K562 (cell line): ENCODE measurements around the gene TMEM229B. TPM values are rescaled to one million over a fixed set of nuclear protein-coding genes. Genes with fewer than 3 reads are reported as not detected.

Experiments used
- ATAC-seq: fragments of 200-7000 bp; cut with Tn5 transposase; 3 replicates; pipeline ENCODE4 v1.9.1; 2020; ENCODE audit warnings: moderate library complexity
- BruUV-seq: library from RNA; stranded (reverse); fragments of 400-500 nt; replicated peaks from 2 replicates; lab custom pipeline; 2021; lab: Mats Ljungman, UMichigan
- CTCF ChIA-PET: fragments of 300-600 bp; formaldehyde crosslinking; extraction: SDS; loops from one replicate; lab custom pipeline; 2021; ENCODE audit warnings: low intra/inter-chr PET ratio; lab: Yijun Ruan, JAX
- POLR2A ChIA-PET: fragments of 300-600, 350-650 bp; sonication (Branson Sonifier 250); formaldehyde crosslinking; extraction: SDS; loops from one replicate; lab custom pipeline; 2021; ENCODE audit warnings: antibody characterized with exemption, inconsistent platforms; lab: Yijun Ruan, JAX
- DNase-seq, 4 experiments: peaks; one replicate each; pipeline versions ENCODE4 v3.0.0 to v3.0.0-alpha.2; 2011 to 2018; ENCODE audit warnings: low spot score in 3 of 4, mixed read lengths in 3 of 4; ENCODE audit errors: extremely low read depth in 1 of 4
- FAIRE-seq: peaks from 2 replicates; lab custom pipeline; 2011; peaks lifted over from hg19 to GRCh38; lab: Jason Lieb, UNC
- H2AFZ ChIP-seq: 2 replicates; pipeline ENCODE4 v1.6.0; 2011; ENCODE audit warnings: low read depth, low read length, control low read depth, inconsistent platforms
- H3K27ac ChIP-seq: fragments of 200-600 bp; 3 replicates; pipeline ENCODE4 v1.8.0; 2011; ENCODE audit warnings: low read depth, mild to moderate bottlenecking, control low read depth, inconsistent platforms, low read length, moderate library complexity, mixed read lengths; ENCODE audit errors: extremely low read depth
- H3K27me3 ChIP-seq, 2 experiments: fragments of 300-600 bp in 1 of 2; 2 replicates in 1 of 2; 3 replicates in 1 of 2; pipeline versions ENCODE4 v1.6.0 to v1.8.0; 2011; ENCODE audit warnings: inconsistent platforms in 2 of 2, low read length in 2 of 2, mild to moderate bottlenecking in 1 of 2, mixed read lengths in 1 of 2, moderate library complexity in 1 of 2; ENCODE audit not compliant: control insufficient read depth in 2 of 2, insufficient read depth in 2 of 2
- H3K36me3 ChIP-seq: fragments of 300-600 bp; 3 replicates; pipeline ENCODE4 v1.8.0; 2011; ENCODE audit warnings: mild to moderate bottlenecking, low read length, inconsistent platforms; ENCODE audit not compliant: control insufficient read depth, insufficient read depth
- H3K4me1 ChIP-seq, 2 experiments: fragments of 200-600 bp in 1 of 2; replicated peaks in 1 of 2; 2 replicates in 1 of 2; 3 replicates in 1 of 2; pipeline versions ENCODE4 v1.5.1 to v1.8.0; 2011; ENCODE audit warnings: inconsistent platforms in 2 of 2, low read length in 2 of 2, mild to moderate bottlenecking in 1 of 2, mixed read lengths in 1 of 2, moderate library complexity in 1 of 2; ENCODE audit not compliant: control insufficient read depth in 2 of 2, insufficient read depth in 2 of 2
- H3K4me2 ChIP-seq: 2 replicates; pipeline ENCODE4 v1.6.1; 2011; ENCODE audit warnings: low read length, control low read depth, inconsistent platforms, mixed read lengths; ENCODE audit not compliant: insufficient read depth
- H3K4me3 ChIP-seq: fragments of 200-600 bp; sonication (generic), shearing (Covaris generic); 2 replicates; pipeline ENCODE4 v1.5.1; 2016; ENCODE audit warnings: control low read depth, inconsistent platforms
- H3K79me2 ChIP-seq: fragments of 200-600 bp; 3 replicates; pipeline ENCODE4 v1.8.0; 2011; ENCODE audit warnings: low read length, inconsistent platforms; ENCODE audit not compliant: control insufficient read depth, insufficient read depth
- H3K9ac ChIP-seq, 2 experiments: 2 replicates each; pipeline versions ENCODE4 v1.6.0 to v1.6.1; 2011; ENCODE audit warnings: low read depth in 2 of 2, low read length in 2 of 2, control low read depth in 1 of 2, inconsistent platforms in 1 of 2, mild to moderate bottlenecking in 1 of 2, mixed read lengths in 1 of 2; ENCODE audit not compliant: insufficient read depth in 1 of 2
- H3K9me1 ChIP-seq: one replicate; pipeline ENCODE4 v1.6.0; 2011; ENCODE audit warnings: inconsistent platforms, mild to moderate bottlenecking, low read length, moderate library complexity; ENCODE audit not compliant: control insufficient read depth, insufficient read depth
- H3K9me3 ChIP-seq: replicated peaks from 2 replicates; pipeline ENCODE4 v1.5.1; 2011; ENCODE audit warnings: low read depth, low read length, inconsistent platforms; ENCODE audit not compliant: control insufficient read depth, insufficient read depth
- H4K20me1 ChIP-seq: replicated peaks from 2 replicates; pipeline ENCODE4 v1.6.1; 2011; ENCODE audit warnings: low read length, inconsistent platforms, mixed read lengths; ENCODE audit not compliant: control insufficient read depth, insufficient read depth
- ADNP ChIP-seq: fragments of 200-800 bp; sonication (Bioruptor generic); IDR thresholded peaks from 2 replicates; pipeline ENCODE4 v1.6.1; 2016; ENCODE audit warnings: missing genetic modification characterization, missing compliant biosample characterization
- BCOR ChIP-seq: fragments of 450-650 bp; IDR thresholded peaks from 2 replicates; pipeline ENCODE4 v1.6.1; 2016
- CTCF ChIP-seq, 3 experiments: IDR thresholded peaks in 2 of 3; conservative IDR thresholded peaks in 1 of 3; 2 replicates each; pipeline ENCODE4 v1.5.1; 2011 to 2012; ENCODE audit warnings: low read length in 3 of 3, mild to moderate bottlenecking in 3 of 3, control low read depth in 2 of 3, improper control_type of control experiment in 1 of 3, inconsistent platforms in 1 of 3, low read depth in 1 of 3, mixed read lengths in 1 of 3, moderate library complexity in 1 of 3; ENCODE audit not compliant: insufficient read depth in 2 of 3
- KDM1A ChIP-seq, 2 experiments: fragments of 450-650 bp; IDR thresholded peaks; 2 replicates each; pipeline ENCODE4 v1.6.1; 2016; ENCODE audit warnings: mild to moderate bottlenecking in 2 of 2
- RBM25 ChIP-seq: fragments of 200-400 bp; formaldehyde crosslinking; IDR thresholded peaks from 2 replicates; pipeline ENCODE4 v1.6.1; 2018; ENCODE audit warnings: low read length, low read depth, moderate library complexity; ENCODE audit not compliant: severe bottlenecking
- SMARCA5 ChIP-seq: fragments of 450-650 bp; IDR thresholded peaks from 2 replicates; pipeline ENCODE4 v1.6.1; 2016
- U2AF1 ChIP-seq: fragments of 200-400 bp; formaldehyde crosslinking; optimal IDR thresholded peaks from 2 replicates; pipeline ENCODE3; 2017; ENCODE audit warnings: mild to moderate bottlenecking, low read depth, low read length, moderate library complexity
- ZNF511 ChIP-seq: sonication (generic); formaldehyde crosslinking; IDR thresholded peaks from 2 replicates; pipeline ENCODE4 v1.8.0; 2022; ENCODE audit warnings: mild to moderate bottlenecking, missing genetic modification reagents
- WGBS: fragments of 100-300 bp; shearing (Covaris generic); methylation state at CpG from one replicate; pipeline ENCODE4 v1.1.6; 2016; ENCODE audit warnings: low coverage, mixed read lengths; ENCODE audit not compliant: insufficient coverage; ENCODE audit errors: missing lambda C conversion rate; 5-methylcytosine and 5-hydroxymethylcytosine counted together
- in situ Hi-C: fragments of 300-500 bp; cut with MboI; formaldehyde crosslinking; loops from 4 replicates; pipeline ENCODE4 v1.15.0; 2018; ENCODE audit warnings: inconsistent platforms, mixed read lengths
- intact Hi-C: fragments of 100-400 bp; cut with micrococcal nuclease; formaldehyde crosslinking; loops from 2 replicates; pipeline ENCODE4 v1.14.2; 2022
- polyA plus RNA-seq, 8 experiments: library from polyadenylated mRNA; depleted of rRNA in 4 of 8; stranded (reverse) in 5 of 8; unstranded in 3 of 8; fragments of >200 nt; fragmentation: Nextera tagmentation in 2 of 8; fragmentation: Illumina TruSeq in 1 of 8; extraction: Ambion mirVana in 2 of 8; extraction: Trizol in 1 of 8; gene quantifications; 2 replicates each; pipeline versions ENCODE4 v1.2.1 to v1.2.3, GENCODE V29; 2011 to 2014; ENCODE audit warnings: inconsistent platforms in 1 of 8, missing spikeins in 1 of 8
- total RNA-seq, 7 experiments: library from RNA; depleted of rRNA in 6 of 7; stranded (reverse); fragments of >200 nt in 6 of 7; fragmentation: Illumina TruSeq in 2 of 7; extraction: Trizol in 2 of 7; gene quantifications; 2 replicates each; pipeline versions ENCODE4 v1.2.1 to v1.2.3, GENCODE V29; 2011 to 2021; ENCODE audit warnings: low replicate concordance in 1 of 7

Gene TMEM229B
- total and polyA plus RNA-seq, 9 of the 15 experiments (the other 6 are each of a cell fraction or from before 2014, with no cell fraction given), result not detected

DNA sequence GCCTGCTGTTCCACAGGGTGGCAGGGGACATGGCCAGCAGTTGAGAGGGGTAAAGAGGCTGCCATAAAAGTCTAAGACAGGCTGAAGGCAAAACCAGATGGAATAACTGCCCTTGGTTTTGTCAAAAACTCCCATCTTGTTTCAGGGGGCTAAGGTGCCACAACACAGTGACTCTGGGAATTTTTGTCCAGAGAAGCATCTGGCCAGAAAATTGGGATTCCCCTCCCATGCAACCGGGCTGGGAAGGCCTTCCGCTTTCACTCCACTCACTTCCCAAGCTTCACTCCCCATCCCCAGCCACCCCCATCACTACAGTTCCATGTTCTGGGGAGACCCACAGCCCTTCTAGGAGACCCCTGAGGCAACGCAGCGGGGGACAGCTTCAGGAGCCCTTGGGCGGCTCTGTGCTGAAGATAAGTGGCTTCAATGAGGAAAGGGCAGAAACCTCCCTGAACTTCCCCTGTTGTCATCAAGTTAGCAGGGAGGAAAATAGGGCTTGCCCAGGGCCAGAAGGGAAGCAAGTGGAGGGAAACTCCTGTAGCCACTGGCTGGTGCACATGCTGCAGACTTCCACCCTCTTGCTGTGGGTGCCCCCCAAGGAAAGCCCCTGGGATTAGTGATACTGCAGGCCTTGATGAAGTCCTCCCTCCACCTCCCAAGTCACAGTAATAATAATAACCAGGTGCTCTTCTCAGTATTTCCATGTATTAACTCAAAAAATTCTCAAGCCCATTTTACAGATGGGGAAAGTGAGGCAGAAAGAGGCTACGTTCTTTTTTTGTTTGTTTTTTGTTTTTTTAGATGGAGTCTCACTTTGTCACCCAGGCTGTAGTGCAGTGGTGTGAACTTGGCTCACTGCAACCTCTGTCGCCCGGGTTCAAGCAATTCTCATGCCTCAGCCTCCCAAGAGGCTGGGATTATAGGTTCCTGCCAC lies 6.0 kb downstream of the TMEM229B start:
- ATAC-seq (no peak), DNase-seq (no peak), FAIRE-seq (no peak)
- Histone ChIP-seq H3K4me1 (peaks cover 0 to 4% of the 10 kb centered on the region in 2 experiments; a peak in 1 of 5 replicates), H3K9ac (no peak overlapping the region), H3K9me1 (no peaks in the 10 kb centered on the region), H3K27me3 (peaks cover 3 to 22% of the 10 kb centered on the region in 2 experiments; a peak in 3 of 5 replicates), H4K20me1 (no peaks in the 10 kb centered on the region), H3K27ac (no peak overlapping the region), H3K4me3 (no peak overlapping the region), H3K9me3 (no peaks in the 10 kb centered on the region), H2AFZ (no peak overlapping the region), H3K79me2 (no peaks in the 10 kb centered on the region), H3K4me2 (no peak overlapping the region), H3K36me3 (no peaks in the 10 kb centered on the region)
- ChIA-PET POLR2A (interaction anchor here (0.7 kb wide), 1 partner anchor 35 kb away, joined by 3 read pairs; no protein-coding TSS in a partner anchor), CTCF (no interaction called here)
- 32% methylated on average over 6 of the region's 8 CpGs for WGBS
- in situ Hi-C loops, result no loop called here
- BruUV-seq, result no TSS peak
- peak; percentile 83 for TF ChIP-seq RBM25
- no peak for TF ChIP-seq CTCF (IDR thresholded peaks at IDR 0.05 in 2 of 3, conservative IDR thresholded peaks at IDR 0.05 in 1 of 3; ENCODE audit: insufficient read depth in 2 of 3, low read depth in 1 of 3, low read length in 3 of 3)
- TF ChIP-seq KDM1A (IDR thresholded peaks at IDR 0.05), result peak in 1 of 2 experiments; percentile 27; a peak in 1 of 4 replicates
- TF ChIP-seq U2AF1, result no peak
- no peak for TF ChIP-seq ZNF511 (CRISPR knock-in tag)
- TF ChIP-seq ADNP, result peak; percentile 53; the same call in 1 of the 2 replicates
- TF ChIP-seq SMARCA5, result peak; percentile 53; the same call in 1 of the 2 replicates
- TF ChIP-seq BCOR, result peak; percentile 81
- intact Hi-C loops, result no loop called here
